Adrenal gland (tissue), 12 donors: ENCODE data around the gene FAIM. TPM values are rescaled to one million over a fixed set of nuclear protein-coding genes. Genes with fewer than 3 reads are reported as not detected.
"Not testable (repeated sequence)": the region's sequence is repeated elsewhere in the genome, so short reads cannot be mapped to it uniquely, and the experiment has no call there.

Source experiments
- DNase-seq, 7 donors: peaks; one replicate each; pipeline ENCODE4 v3.0.0-alpha.2; 2019 to 2020
- H3K27ac ChIP-seq, 5 donors: fragments of 200-600 bp; sonication (generic) in 4 of 5; 1 replicate in 3 of 5; 2 replicates in 2 of 5; pipeline versions ENCODE4 v1.5.1 to v1.8.0; 2016 to 2020; ENCODE audit warnings: mild to moderate bottlenecking in 1 of 5
- H3K27me3 ChIP-seq: fragments of 200-600 bp; 2 replicates; pipeline ENCODE4 v1.8.0; 2021
- H3K36me3 ChIP-seq, 2 donors: fragments of 200-600 bp; replicated peaks in 1 of 2; 1 replicate in 1 of 2; 2 replicates in 1 of 2; pipeline versions ENCODE4 v1.5.1 to v1.8.0; 2018 to 2022
- H3K4me1 ChIP-seq, 2 donors: fragments of 200-600 bp; replicated peaks in 1 of 2; 1 replicate in 1 of 2; 2 replicates in 1 of 2; pipeline versions ENCODE4 v1.5.1 to v1.8.0; 2018 to 2021
- H3K4me3 ChIP-seq, 4 donors: fragments of 200-600 bp; sonication (generic) in 3 of 4; one replicate each; pipeline ENCODE4 v1.5.1; 2016 to 2018
- H3K9me3 ChIP-seq, 3 donors: fragments of 200-600 bp; sonication (generic) in 1 of 3; replicated peaks in 1 of 3; 1 replicate in 2 of 3; 2 replicates in 1 of 3; pipeline versions ENCODE4 v1.5.1 to v1.8.0; 2016 to 2021
- POLR2A ChIP-seq, 2 donors: fragments of 450-650 bp; IDR thresholded peaks; one replicate each; pipeline ENCODE4 v1.6.1; 2017; ENCODE audit warnings: antibody characterized with exemption in 2 of 2, mild to moderate bottlenecking in 2 of 2, moderate library complexity in 1 of 2
- WGBS, 4 donors: extraction: QIAGEN DNeasy Blood & Tissue Kit in 2 of 4; methylation state at CpG; one replicate each; pipeline versions ENCODE4 v1.1.5 to v1.1.7; 2013 to 2017; 5-methylcytosine and 5-hydroxymethylcytosine counted together
- intact Hi-C, 2 donors: fragments of 100-400 bp; cut with DNase I; formaldehyde crosslinking; loops; one replicate each; pipeline versions ENCODE4 v1.14.1 to v1.15.0; 2022 to 2023
- polyA plus RNA-seq, 3 donors: library from polyadenylated mRNA; stranded (reverse); fragments of 200-250 nt in 2 of 3; fragments of 350-450 nt in 1 of 3; fragmentation: Illumina TruSeq in 1 of 3; extraction: RNeasy Lipid Tissue Mini Kit (QIAGEN cat#74804) in 1 of 3; gene quantifications; one replicate each; pipeline ENCODE4 v1.2.3, GENCODE V29; 2013 to 2014
- total RNA-seq, 9 donors: library from RNA; depleted of rRNA in 4 of 9; stranded (reverse); fragments of >200 nt in 4 of 9; fragments of 120-200 nt in 1 of 9; fragmentation: NEBNext Ultra II Directional in 1 of 9; extraction: Animal tissue kit (Norgen Biotek cat#: 25700) in 1 of 9; gene quantifications; one replicate each; pipeline versions ENCODE4 v1.1.0 to v1.2.4, GENCODE V29; 2013 to 2023
- TF ChIP-seq, protein P1 (sequence below), 6 experiments: fragments of 450-650 bp in 4 of 6; fragments of 200-600 bp in 2 of 6; sonication (generic) in 1 of 6; IDR thresholded peaks; 1 replicate in 5 of 6; 2 replicates in 1 of 6; pipeline versions ENCODE4 v1.5.1 to v1.8.0; 2016 to 2021; ENCODE audit warnings: antibody characterized with exemption in 6 of 6, mild to moderate bottlenecking in 2 of 6, moderate library complexity in 1 of 6
- donor health status: healthy with polysubstance abuse.
- donor health status: Bipolar disorder and iron deficiency.
- donor health status: DM: yes; HTN: yes; CAD: no.
- donor health status: DM: no; HTN: no; CAD: no.
- donor health status: DM: no; HTN: no; CAD: no.
- donor health status: DM: yes; HTN: yes; CAD: no.

Gene FAIM
- total and polyA plus RNA-seq, 12 donors, result 5.5 to 26.5 (median 9.6) TPM

DNA sequence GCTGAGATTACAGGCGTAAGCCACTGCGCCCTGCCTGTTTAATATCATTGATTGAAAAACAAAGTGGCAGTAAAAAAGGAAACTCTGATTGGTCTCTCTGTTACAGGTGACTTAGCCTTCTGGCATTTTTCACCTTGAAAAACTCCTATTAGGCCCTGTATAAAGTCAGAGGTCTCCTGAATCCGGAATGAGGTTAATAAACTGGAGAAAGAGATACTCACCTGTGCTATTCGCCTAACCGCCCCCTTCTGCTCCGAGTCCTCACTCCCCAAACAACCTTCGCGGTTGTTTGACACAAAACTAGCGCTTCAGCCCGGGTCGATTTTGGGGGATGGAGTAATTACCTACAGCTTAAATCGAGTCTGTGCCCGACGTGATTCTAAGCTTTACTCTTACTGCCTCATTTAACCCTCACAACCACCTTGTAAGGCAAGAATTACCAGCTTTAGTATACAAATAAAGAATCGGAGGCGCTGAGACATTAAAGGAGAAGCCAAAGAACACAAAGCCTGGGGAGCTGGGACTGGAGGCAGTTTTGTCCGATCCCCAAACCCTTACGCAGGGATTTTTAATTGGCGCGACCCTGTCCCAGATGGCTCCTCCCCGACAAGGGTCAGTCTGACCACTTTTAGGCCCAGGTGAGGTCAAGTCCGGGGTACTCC, 15.0 kb upstream of the FAIM start:
- Histone ChIP-seq H3K27me3 (no peaks in the 10 kb centered on the region), H3K4me3 (peak overlapping the region in 3 of 4 donors; percentile 49 to 87 (median 60)), H3K9me3 (no peaks in the 10 kb centered on the region), H3K36me3 (no peaks in the 10 kb centered on the region), H3K4me1 (peaks cover 5 to 11% of the 10 kb centered on the region in 2 donors), H3K27ac (peak overlapping the region; percentile 86 to 98 (median 95))
- peak in 2 of 7 donors; percentile 19 to 20 for DNase-seq
- 9 to 13% (median 11%) methylated on average over 21 to 22 of the region's 22 CpGs for WGBS, 4 donors
- no peak for TF ChIP-seq POLR2A (IDR thresholded peaks at IDR 0.05)
- TF ChIP-seq, protein P1, sequence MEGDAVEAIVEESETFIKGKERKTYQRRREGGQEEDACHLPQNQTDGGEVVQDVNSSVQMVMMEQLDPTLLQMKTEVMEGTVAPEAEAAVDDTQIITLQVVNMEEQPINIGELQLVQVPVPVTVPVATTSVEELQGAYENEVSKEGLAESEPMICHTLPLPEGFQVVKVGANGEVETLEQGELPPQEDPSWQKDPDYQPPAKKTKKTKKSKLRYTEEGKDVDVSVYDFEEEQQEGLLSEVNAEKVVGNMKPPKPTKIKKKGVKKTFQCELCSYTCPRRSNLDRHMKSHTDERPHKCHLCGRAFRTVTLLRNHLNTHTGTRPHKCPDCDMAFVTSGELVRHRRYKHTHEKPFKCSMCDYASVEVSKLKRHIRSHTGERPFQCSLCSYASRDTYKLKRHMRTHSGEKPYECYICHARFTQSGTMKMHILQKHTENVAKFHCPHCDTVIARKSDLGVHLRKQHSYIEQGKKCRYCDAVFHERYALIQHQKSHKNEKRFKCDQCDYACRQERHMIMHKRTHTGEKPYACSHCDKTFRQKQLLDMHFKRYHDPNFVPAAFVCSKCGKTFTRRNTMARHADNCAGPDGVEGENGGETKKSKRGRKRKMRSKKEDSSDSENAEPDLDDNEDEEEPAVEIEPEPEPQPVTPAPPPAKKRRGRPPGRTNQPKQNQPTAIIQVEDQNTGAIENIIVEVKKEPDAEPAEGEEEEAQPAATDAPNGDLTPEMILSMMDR (IDR thresholded peaks at IDR 0.05), result no peak
- intact Hi-C loops, result loop anchor here (2.0 to 5.0 kb wide), 2 partner anchors 323 to 324 kb away; no protein-coding TSS in a partner anchor

DNA sequence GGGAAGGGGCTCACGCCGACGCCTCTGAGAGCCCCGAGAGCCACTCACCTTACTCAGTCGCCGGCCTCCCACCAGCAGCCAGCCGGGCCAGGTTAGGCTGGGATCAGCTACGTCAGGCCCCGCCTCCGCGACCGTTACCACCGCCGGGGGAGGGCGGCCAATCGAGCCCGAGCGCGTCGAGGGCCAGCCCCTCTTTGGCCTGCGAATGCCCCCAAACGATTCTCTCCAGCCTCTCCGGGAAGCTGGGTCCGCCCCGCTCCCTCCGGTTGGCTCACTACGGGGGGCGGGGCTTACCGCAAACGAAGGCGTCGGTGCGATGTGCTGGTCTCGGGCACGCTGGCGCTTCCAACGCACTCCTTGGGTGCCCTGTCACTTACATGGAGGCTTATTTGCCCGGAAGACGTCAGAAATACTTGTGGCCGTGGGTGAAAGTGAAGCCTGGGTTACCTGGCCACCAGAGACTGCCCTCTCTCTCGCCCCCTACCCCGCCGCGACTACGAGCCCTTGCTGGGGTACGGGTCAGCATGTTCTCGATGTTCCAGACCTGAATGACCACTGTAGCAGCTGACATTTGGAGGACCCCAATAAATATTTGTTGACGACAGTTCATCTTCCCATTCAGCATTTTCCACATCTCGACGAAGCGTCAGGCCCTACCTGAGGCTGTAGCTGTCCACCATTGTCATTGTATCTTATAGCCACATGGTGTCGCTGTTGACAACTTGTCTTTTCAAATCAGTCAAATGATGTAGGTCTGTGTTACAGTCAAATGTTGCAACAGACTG, 14.2 kb upstream of the FAIM start, which contains the start of gene CEP70:
Gene CEP70 (minus strand): TSS at position 111 of the 785 bp plus-strand sequence. CDS start 21,333 bp downstream, outside the sequence.
- no peaks in the 10 kb centered on the region for H3K9me3 ChIP-seq
- WGBS, 4 donors, result 0 to 2% (median 0%) methylated on average over 16 to 52 of the region's 52 CpGs
- no peaks in the 10 kb centered on the region for H3K36me3 ChIP-seq
- H3K27me3 ChIP-seq, result no peaks in the 10 kb centered on the region
- intact Hi-C loops, result loop anchor here (2.0 to 5.0 kb wide), 2 partner anchors 322 to 323 kb away; no protein-coding TSS in a partner anchor
- peaks cover 5 to 11% of the 10 kb centered on the region in 2 donors for H3K4me1 ChIP-seq
- H3K27ac ChIP-seq, result peak within 1 kb of the TSS; percentile 86 to 98 (median 95)
- TF ChIP-seq POLR2A (IDR thresholded peaks at IDR 0.05), result peak; percentile 90 to 95
- TF ChIP-seq, protein P1 (IDR thresholded peaks at IDR 0.05), result peak; percentile 77 to 98 (median 92)
- H3K4me3 ChIP-seq, result peak within 1 kb of the TSS in 3 of 4 donors; percentile 49 to 87 (median 60)
- peak; percentile 94 to 97 (median 96) for DNase-seq

DNA sequence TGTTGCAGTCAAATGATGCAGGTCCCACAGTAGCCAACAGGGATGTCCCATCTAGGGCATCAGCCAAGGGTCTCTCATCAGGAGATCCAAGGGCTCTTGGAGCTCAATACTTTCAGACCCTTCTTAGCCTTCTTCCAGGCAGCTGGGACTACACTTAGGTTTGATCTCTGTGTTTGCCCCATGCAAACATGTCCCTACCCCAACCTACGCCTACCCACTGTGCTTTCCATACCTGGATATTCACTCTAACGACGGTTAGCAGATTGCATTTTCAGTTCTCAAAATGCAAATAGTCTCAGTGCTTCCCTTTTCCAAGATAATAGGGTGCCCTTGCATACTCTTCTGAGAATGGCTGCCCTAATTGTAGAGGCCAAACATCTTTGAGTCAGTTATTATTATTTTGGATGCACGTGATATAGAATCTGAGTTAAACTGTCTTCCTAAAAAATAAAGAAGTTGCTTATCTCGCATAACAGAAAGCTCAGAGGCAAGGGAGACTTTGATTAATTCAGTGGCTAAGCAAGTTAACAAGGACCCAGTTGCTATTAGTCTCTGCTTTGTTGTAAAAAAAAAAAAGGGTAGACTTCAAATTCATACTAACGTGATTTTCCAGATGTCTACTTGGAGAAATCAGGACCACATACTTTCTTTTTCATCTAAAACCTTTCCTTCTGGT, 13.5 kb upstream of the FAIM start:
- Histone ChIP-seq H3K4me1 (peaks cover 5 to 11% of the 10 kb centered on the region in 2 donors), H3K27ac (peak overlapping the region in 2 of 5 donors; percentile 95 to 97), H3K9me3 (no peaks in the 10 kb centered on the region), H3K27me3 (no peaks in the 10 kb centered on the region), H3K36me3 (no peaks in the 10 kb centered on the region), H3K4me3 (no peak overlapping the region)
- DNase-seq, result no peak
- intact Hi-C loops, result loop anchor here (2.0 to 5.0 kb wide), 2 partner anchors 322 kb away; no protein-coding TSS in a partner anchor
- 27 to 37% (median 36%) methylated on average over 6 of the region's 6 CpGs for WGBS, 4 donors
- TF ChIP-seq, protein P1 (IDR thresholded peaks at IDR 0.05), result no peak
- TF ChIP-seq POLR2A (IDR thresholded peaks at IDR 0.05), result no peak

DNA sequence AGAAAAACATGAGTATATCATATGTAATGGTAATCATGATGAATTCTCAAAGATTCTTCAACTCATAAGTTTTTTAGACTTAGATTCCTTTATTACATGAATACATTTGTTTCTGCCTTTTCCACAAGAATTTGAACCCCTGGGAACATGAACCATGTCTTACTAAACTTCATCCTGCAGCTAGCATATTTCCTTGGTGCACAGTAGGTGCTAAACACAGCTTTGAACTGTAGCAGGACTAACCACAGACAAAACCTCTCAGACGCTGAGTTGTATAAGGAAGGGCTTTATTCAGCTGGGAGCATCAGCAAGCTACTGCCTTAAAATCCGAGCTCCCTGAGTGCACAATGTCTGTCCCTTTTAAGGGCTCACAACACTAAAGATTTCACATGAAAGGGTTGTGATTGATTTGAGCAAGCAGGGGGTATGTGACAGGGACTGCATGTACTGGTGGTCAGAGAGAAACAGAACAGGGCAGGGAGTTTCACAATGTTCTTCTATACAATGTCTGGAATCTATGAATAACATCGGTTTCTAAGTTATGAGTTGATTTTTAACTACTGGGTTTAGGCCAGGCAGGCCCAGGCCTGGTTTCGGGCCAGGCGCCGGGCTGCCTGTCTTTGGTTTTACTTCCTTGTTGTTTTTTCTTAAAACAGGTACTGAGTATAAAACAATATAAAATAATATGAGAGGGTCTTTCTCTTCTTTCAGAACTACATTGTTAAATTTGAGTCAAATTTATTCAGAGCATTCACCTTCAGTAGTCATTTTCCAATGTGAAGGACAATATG, 11.2 kb upstream of the FAIM start:
- WGBS, 4 donors, result 82 to 88% (median 86%) methylated on average over 6 of the region's 6 CpGs
- H3K9me3 ChIP-seq, H3K36me3 ChIP-seq, H3K27ac ChIP-seq, intact Hi-C loops, H3K4me3 ChIP-seq, H3K27me3 ChIP-seq, DNase-seq: not testable (repeated sequence)
- peaks cover 5 to 11% of the 10 kb centered on the region in 2 donors for H3K4me1 ChIP-seq
